Activated CD4-positive, alpha-beta T cell treated with anti-CD3 and anti-CD28 coated beads for 1 hour (primary cell): ENCODE results near the gene RARRES2.
A peak's percentile ranks its signal among the peaks of the same experiment; 100 is the strongest.

Experiments
- DNase-seq: peaks from one replicate; pipeline ENCODE4 v3.0.0-alpha.2; 2020

RARRES2 gene

GRCh38 chr7:150360363-150361058, 19.1 kb upstream of the RARRES2 start:
- DNase-seq = no peak

- DNase-seq = no peak
These were observed 18.4 kb upstream of the RARRES2 start for GRCh38 chr7:150359622-150360362.

- DNase-seq = no peak
These were observed 17.7 kb upstream of the RARRES2 start for GRCh38 chr7:150358988-150359621.

GRCh38 chr7:150358433-150358832, 17.0 kb upstream of the RARRES2 start:
- DNase-seq = no peak

GRCh38 chr7:150357771-150358427, 16.5 kb upstream of the RARRES2 start:
- DNase-seq = no peak

- DNase-seq = peak; percentile 59
These were observed 15.8 kb upstream of the RARRES2 start for GRCh38 chr7:150357270-150357669.

- DNase-seq = no peak
These were observed 15.0 kb upstream of the RARRES2 start for GRCh38 chr7:150356265-150356897.

- no peak for DNase-seq
These were observed 14.2 kb upstream of the RARRES2 start for GRCh38 chr7:150355666-150356059.

- DNase-seq = no peak
These were observed 10.3 kb upstream of the RARRES2 start for GRCh38 chr7:150351587-150352194.

GRCh38 chr7:150346922-150347321, 5.5 kb upstream of the RARRES2 start:
- no peak for DNase-seq

GRCh38 chr7:150345012-150345411, 3.6 kb upstream of the RARRES2 start:
- DNase-seq = no peak

GRCh38 chr7:150344299-150344698, 2.9 kb upstream of the RARRES2 start:
- DNase-seq = no peak

- DNase-seq = no peak
These were observed 1.8 kb upstream of the RARRES2 start for GRCh38 chr7:150343225-150343624.

- no peak for DNase-seq
These were observed 636 bp upstream of the RARRES2 start for GRCh38 chr7:150342121-150342408.

- DNase-seq = no peak
These were observed 560 bp downstream of the RARRES2 start for GRCh38 chr7:150340875-150341262.

GRCh38 chr7:150340024-150340749, 1.2 kb downstream of the RARRES2 start:
- no peak for DNase-seq

- no peak for DNase-seq
These were observed 2.0 kb downstream of the RARRES2 start for GRCh38 chr7:150339409-150339809.

- DNase-seq = no peak
These were observed 3.1 kb downstream of the RARRES2 start for GRCh38 chr7:150338166-150338829.

- DNase-seq = no peak
These were observed 3.8 kb downstream of the RARRES2 start for GRCh38 chr7:150337659-150338081.

GRCh38 chr7:150337179-150337578, 4.2 kb downstream of the RARRES2 start:
- no peak for DNase-seq

GRCh38 chr7:150336746-150337145, 4.7 kb downstream of the RARRES2 start:
- DNase-seq = no peak

- DNase-seq = no peak
These were observed 5.7 kb downstream of the RARRES2 start for GRCh38 chr7:150335774-150336112.
